ENCODE measurements around the gene XIRP2. TPM values are rescaled to one million over a fixed set of nuclear protein-coding genes. Genes with fewer than 3 reads are reported as not detected.

Gene XIRP2
- total and polyA plus RNA-seq, 10 of the 15 experiments (the other 5 are each of a cell fraction or from before 2014, with no cell fraction given): 0.03 TPM; not detected in 9

- Histone ChIP-seq H3K4me3 (no peak overlapping the region), H2AFZ (ENCODE audit: control insufficient read depth, low read depth, low read length) (no peak overlapping the region), H3K4me2 (ENCODE audit: control insufficient read depth, insufficient read depth) (no peak overlapping the region), H3K4me1 (ENCODE audit: control insufficient read depth, insufficient read depth, low read length) (no peaks in the 10 kb centered on the region), H3K9ac (ENCODE audit: control insufficient read depth, insufficient read depth, low read length) (no peak overlapping the region), H3K79me2 (ENCODE audit: control insufficient read depth, insufficient read depth, low read length) (no peaks in the 10 kb centered on the region), H3K27me3 (replicated peaks in 1 of 2; ENCODE audit: control insufficient read depth in 2 of 2, insufficient read depth in 2 of 2, low read length in 1 of 2) (no peaks in the 10 kb centered on the region), H3K9me3 (replicated peaks; ENCODE audit: control insufficient read depth, insufficient read depth, low read length) (no peaks in the 10 kb centered on the region), H3K36me3 (ENCODE audit: control insufficient read depth in 2 of 2, insufficient read depth in 2 of 2, low read length in 1 of 2) (no peaks in the 10 kb centered on the region), H3K27ac (ENCODE audit: control insufficient read depth, insufficient read depth) (no peak overlapping the region), H4K20me1 (ENCODE audit: control insufficient read depth, insufficient read depth) (no peaks in the 10 kb centered on the region)
- in situ Hi-C loops (cut with MboI) (no loop called here), intact Hi-C loops (cut with micrococcal nuclease; ENCODE audit: unreplicated experiment) (no loop called here)
- BruUV-seq (replicated peaks): no TSS peak
- CTCF ChIA-PET: no interaction called here
- no peak for DNase-seq (ENCODE audit: low read depth, low spot score)
- 0% methylated on average over 3 of the region's 3 CpGs for WGBS (ENCODE audit: insufficient coverage, insufficient replicate concordance, low lambda C conversion rate, missing lambda C conversion rate)
- RAD21 ChIA-PET (ENCODE audit: unreplicated experiment): no interaction called here
- TF ChIP-seq EZH2 (IDR thresholded peaks at IDR 0.05; ENCODE audit: borderline replicate concordance, control insufficient read depth, low read depth, low read length): no peak
- no peak for TF ChIP-seq POLR2AphosphoS2 (IDR thresholded peaks at IDR 0.05; ENCODE audit: low read depth, low read length)
- TF ChIP-seq POU2F2 (IDR thresholded peaks at IDR 0.05; ENCODE audit: borderline replicate concordance, low read depth, low read length): no peak
- TF ChIP-seq ZNF217 (IDR thresholded peaks at IDR 0.05): no peak
- TF ChIP-seq TCF12 (IDR thresholded peaks at IDR 0.05; ENCODE audit: low read depth, low read length): no peak
- no peak for TF ChIP-seq RFX5 (IDR thresholded peaks at IDR 0.05; ENCODE audit: low read depth, low read length)
- TF ChIP-seq WRNIP1 (IDR thresholded peaks at IDR 0.05; ENCODE audit: borderline replicate concordance, low read depth, low read length): no peak
- no peak for TF ChIP-seq TBL1XR1 (IDR thresholded peaks at IDR 0.05; ENCODE audit: low read depth, low read length)
- no peak for TF ChIP-seq MTA3 (IDR thresholded peaks at IDR 0.05; ENCODE audit: borderline replicate concordance, low read length)
- TF ChIP-seq KLF5 (IDR thresholded peaks at IDR 0.05; ENCODE audit: partially characterized antibody): no peak
- TF ChIP-seq FOXK2 (IDR thresholded peaks at IDR 0.05): no peak
- no peak for TF ChIP-seq CHD4 (IDR thresholded peaks at IDR 0.05)
- TF ChIP-seq PAX5 (IDR thresholded peaks at IDR 0.05; ENCODE audit: borderline replicate concordance, low read depth, low read length): no peak
- TF ChIP-seq GATAD2B (conservative IDR thresholded peaks at IDR 0.05; ENCODE audit: low read depth): no peak
- TF ChIP-seq MTA2 (IDR thresholded peaks at IDR 0.05; ENCODE audit: low read depth): no peak
- TF ChIP-seq NRF1 (conservative IDR thresholded peaks at IDR 0.05; ENCODE audit: low read depth, low read length): no peak
- no peak for TF ChIP-seq SUZ12 (IDR thresholded peaks at IDR 0.05; ENCODE audit: unreplicated experiment)
- TF ChIP-seq SMC3 (IDR thresholded peaks at IDR 0.05; ENCODE audit: borderline replicate concordance, low read length): no peak
- TF ChIP-seq SMARCA5 (IDR thresholded peaks at IDR 0.05): no peak
- no peak for TF ChIP-seq ELK1 (IDR thresholded peaks at IDR 0.05; ENCODE audit: low read depth, low read length)
- SMC1A ChIA-PET (ENCODE audit: uncharacterized antibody, unreplicated experiment): interaction anchor here (0.6 kb wide), 1 partner anchor 340 kb away, joined by 4 read pairs; no protein-coding TSS in a partner anchor
- POLR2A ChIA-PET: no interaction called here
- ATAC-seq: no peak
- FAIRE-seq: no peak
Observed at GRCh38 chr2:167049659-167050058, 161.4 kb downstream of the XIRP2 start.
